Hepatocyte (in vitro differentiated cells): ENCODE measurements around the gene PCDH8. TPM values are rescaled to one million over a fixed set of nuclear protein-coding genes. Genes with fewer than 3 reads are reported as not detected.

ENCODE experiments used
- DNase-seq: peaks from one replicate; pipeline ENCODE4 v3.0.0-alpha.2; 2016; ENCODE audit warnings: low spot score
- H2AFZ ChIP-seq: fragments of 200-600 bp; sonication (generic); 2 replicates; pipeline ENCODE4 v1.6.0; 2016; ENCODE audit warnings: antibody characterized with exemption, mild to moderate bottlenecking
- H3K27ac ChIP-seq: fragments of 200-600 bp; sonication (generic); 2 replicates; pipeline ENCODE4 v1.5.1; 2016; ENCODE audit warnings: mild to moderate bottlenecking
- H3K27me3 ChIP-seq: fragments of 200-600 bp; sonication (generic); 2 replicates; pipeline ENCODE4 v1.6.1; 2016
- H3K36me3 ChIP-seq: fragments of 200-600 bp; sonication (generic); replicated peaks from 2 replicates; pipeline ENCODE4 v1.5.1; 2016; ENCODE audit warnings: low read depth; ENCODE audit not compliant: insufficient read depth
- H3K4me1 ChIP-seq: fragments of 200-600 bp; sonication (generic); 2 replicates; pipeline ENCODE4 v1.5.1; 2016; ENCODE audit warnings: mild to moderate bottlenecking, moderate library complexity; ENCODE audit not compliant: insufficient read depth
- H3K4me2 ChIP-seq: fragments of 200-600 bp; sonication (generic); 2 replicates; pipeline ENCODE4 v1.6.0; 2016
- H3K4me3 ChIP-seq: fragments of 200-600 bp; sonication (generic); 2 replicates; pipeline ENCODE4 v1.5.1; 2016; ENCODE audit warnings: mild to moderate bottlenecking
- H3K79me2 ChIP-seq: fragments of 200-600 bp; sonication (generic); 2 replicates; pipeline ENCODE4 v1.6.0; 2017; ENCODE audit warnings: mild to moderate bottlenecking
- H3K9me2 ChIP-seq: fragments of 200-600 bp; sonication (generic); replicated peaks from 2 replicates; pipeline ENCODE4 v1.6.0; 2017; ENCODE audit warnings: mild to moderate bottlenecking; ENCODE audit not compliant: insufficient read depth
- H3K9me3 ChIP-seq: fragments of 200-600 bp; sonication (generic); 2 replicates; pipeline ENCODE4 v1.5.1; 2016; ENCODE audit warnings: low read depth, mild to moderate bottlenecking
- H4K20me1 ChIP-seq: fragments of 200-600 bp; sonication (generic); 2 replicates; pipeline ENCODE4 v1.6.0; 2016; ENCODE audit warnings: mild to moderate bottlenecking; ENCODE audit not compliant: insufficient read depth, poor library complexity, severe bottlenecking
- EZH2 ChIP-seq: fragments of 200-600 bp; sonication (generic); IDR thresholded peaks from 2 replicates; pipeline ENCODE4 v1.6.1; 2016; ENCODE audit warnings: antibody characterized with exemption, mild to moderate bottlenecking, borderline replicate concordance
- EZH2phosphoT487 ChIP-seq: fragments of 200-600 bp; sonication (generic); IDR thresholded peaks from one replicate; pipeline ENCODE4 v1.6.1; 2018; ENCODE audit warnings: antibody characterized with exemption, mild to moderate bottlenecking, low read depth, moderate library complexity; ENCODE audit not compliant: unreplicated experiment, severe bottlenecking
- WGBS: methylation state at CpG from one replicate; pipeline ENCODE4 v1.1.6; 2016; ENCODE audit warnings: low lambda C conversion rate; ENCODE audit errors: missing lambda C conversion rate; 5-methylcytosine and 5-hydroxymethylcytosine counted together
- polyA plus RNA-seq: library from polyadenylated mRNA; unstranded; fragments of >200 nt; fragmentation: Nextera tagmentation; extraction: Ambion mirVana; gene quantifications from 2 replicates; pipeline ENCODE4 v1.2.1, GENCODE V29; 2016
- total RNA-seq: library from RNA; depleted of rRNA; stranded (reverse); fragments of >200 nt; gene quantifications from 2 replicates; pipeline ENCODE4 v1.2.3, GENCODE V29; 2014
- TF ChIP-seq, protein P1 (sequence below): fragments of 200-600 bp; sonication (generic); IDR thresholded peaks from 2 replicates; pipeline ENCODE4 v1.5.1; 2016; ENCODE audit warnings: antibody characterized with exemption, mild to moderate bottlenecking; ENCODE audit not compliant: poor library complexity

PCDH8 gene
- total and polyA plus RNA-seq, 2 experiments from 2014 or later: 0.19 to 0.37 TPM

DNA sequence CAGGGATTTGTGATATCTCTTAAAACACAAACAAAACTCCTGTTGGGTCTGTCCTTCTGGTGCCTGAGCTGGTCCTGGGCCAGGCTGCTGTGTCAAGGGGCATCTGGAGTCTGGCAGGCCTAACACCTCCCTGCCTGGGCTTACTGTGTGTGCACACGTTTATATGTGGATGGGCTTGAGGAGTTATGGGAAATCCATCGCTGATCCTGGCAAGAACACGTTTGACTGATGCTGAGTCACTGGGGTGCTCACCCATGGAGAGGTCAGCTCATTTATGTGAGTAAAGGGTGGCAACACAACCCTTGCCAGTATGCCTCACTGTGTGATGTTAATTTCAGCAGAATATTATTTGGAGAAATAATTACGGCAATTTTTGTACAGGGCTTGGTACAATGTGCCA is 44.5 kb upstream of the PCDH8 start:
- Histone ChIP-seq H3K27me3 (peaks cover 4% of the 10 kb centered on the region), H3K4me3 (no peak overlapping the region), H3K4me1 (no peaks in the 10 kb centered on the region), H4K20me1 (no peaks in the 10 kb centered on the region), H3K9me2 (no peaks in the 10 kb centered on the region), H3K27ac (no peak overlapping the region), H2AFZ (no peak overlapping the region), H3K9me3 (no peaks in the 10 kb centered on the region), H3K4me2 (no peak overlapping the region), H3K79me2 (no peaks in the 10 kb centered on the region), H3K36me3 (no peaks in the 10 kb centered on the region)
- DNase-seq: no peak
- WGBS: 68% methylated on average over 4 of the region's 4 CpGs
- TF ChIP-seq, protein P1, sequence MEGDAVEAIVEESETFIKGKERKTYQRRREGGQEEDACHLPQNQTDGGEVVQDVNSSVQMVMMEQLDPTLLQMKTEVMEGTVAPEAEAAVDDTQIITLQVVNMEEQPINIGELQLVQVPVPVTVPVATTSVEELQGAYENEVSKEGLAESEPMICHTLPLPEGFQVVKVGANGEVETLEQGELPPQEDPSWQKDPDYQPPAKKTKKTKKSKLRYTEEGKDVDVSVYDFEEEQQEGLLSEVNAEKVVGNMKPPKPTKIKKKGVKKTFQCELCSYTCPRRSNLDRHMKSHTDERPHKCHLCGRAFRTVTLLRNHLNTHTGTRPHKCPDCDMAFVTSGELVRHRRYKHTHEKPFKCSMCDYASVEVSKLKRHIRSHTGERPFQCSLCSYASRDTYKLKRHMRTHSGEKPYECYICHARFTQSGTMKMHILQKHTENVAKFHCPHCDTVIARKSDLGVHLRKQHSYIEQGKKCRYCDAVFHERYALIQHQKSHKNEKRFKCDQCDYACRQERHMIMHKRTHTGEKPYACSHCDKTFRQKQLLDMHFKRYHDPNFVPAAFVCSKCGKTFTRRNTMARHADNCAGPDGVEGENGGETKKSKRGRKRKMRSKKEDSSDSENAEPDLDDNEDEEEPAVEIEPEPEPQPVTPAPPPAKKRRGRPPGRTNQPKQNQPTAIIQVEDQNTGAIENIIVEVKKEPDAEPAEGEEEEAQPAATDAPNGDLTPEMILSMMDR: no peak

DNA sequence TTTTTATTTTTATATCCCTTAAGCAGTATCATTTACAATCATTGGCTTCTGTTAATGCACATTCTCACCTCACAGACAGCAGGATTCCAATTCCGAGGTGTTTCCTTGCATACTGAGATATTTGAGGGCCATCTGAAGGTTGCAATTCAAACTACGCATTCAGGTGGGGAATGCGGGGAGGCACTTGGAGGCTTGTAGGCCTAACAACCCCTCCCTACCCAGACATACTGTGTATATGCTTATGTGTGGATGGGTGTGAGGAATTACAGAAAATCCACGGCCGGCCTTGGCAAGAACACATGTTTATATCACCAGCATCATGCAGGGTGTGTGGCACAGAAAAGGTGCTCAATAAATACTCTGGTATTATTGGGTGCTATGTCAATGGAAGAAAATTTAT is 43.3 kb upstream of the PCDH8 start:
- no peak overlapping the region for H2AFZ ChIP-seq
- TF ChIP-seq EZH2 (no peak), EZH2phosphoT487 (no peak)
- TF ChIP-seq, protein P1: no peak

DNA sequence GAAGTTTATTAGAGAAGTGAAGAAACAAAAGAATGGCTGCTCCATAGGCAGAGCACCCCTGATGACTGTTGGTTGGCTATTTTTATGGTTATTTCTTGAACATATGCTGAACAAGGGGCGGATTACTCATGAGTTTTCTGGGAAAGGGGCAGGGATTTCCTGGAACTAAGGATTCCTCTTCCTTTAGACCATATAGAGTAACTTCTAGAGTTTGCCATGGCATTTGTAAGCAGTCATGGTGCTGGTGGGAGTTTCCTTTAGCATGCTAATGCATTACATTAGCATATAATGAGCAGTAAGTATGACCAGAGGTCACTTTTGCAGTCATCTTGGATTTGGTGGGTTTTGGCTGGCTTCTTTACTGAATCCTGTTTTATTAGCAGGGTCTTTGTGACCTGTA is 38.7 kb upstream of the PCDH8 start:
- 92% methylated on average over 1 of the region's 1 CpG for WGBS
- Histone ChIP-seq H3K4me3 (no peak overlapping the region), H3K79me2 (no peaks in the 10 kb centered on the region), H2AFZ (no peak overlapping the region), H3K4me1 (no peaks in the 10 kb centered on the region), H4K20me1 (no peaks in the 10 kb centered on the region), H3K9me3 (no peaks in the 10 kb centered on the region), H3K9me2 (no peaks in the 10 kb centered on the region), H3K36me3 (no peaks in the 10 kb centered on the region), H3K27ac (no peak overlapping the region), H3K27me3 (no peaks in the 10 kb centered on the region), H3K4me2 (no peak overlapping the region)
- TF ChIP-seq EZH2 (no peak), EZH2phosphoT487 (no peak)
- TF ChIP-seq, protein P1: no peak
- no peak for DNase-seq

More for the DNA sequence above, 43.3 kb upstream of the PCDH8 start:
- no peak for DNase-seq
- no peaks in the 10 kb centered on the region for H3K4me1 ChIP-seq
- H3K79me2 ChIP-seq: no peaks in the 10 kb centered on the region
- H3K4me3 ChIP-seq: no peak overlapping the region
- H3K4me2 ChIP-seq: no peak overlapping the region
- H3K27me3 ChIP-seq: peaks cover 4% of the 10 kb centered on the region
- no peaks in the 10 kb centered on the region for H4K20me1 ChIP-seq
- no peak overlapping the region for H3K27ac ChIP-seq
- H3K9me3 ChIP-seq: no peaks in the 10 kb centered on the region
- no peaks in the 10 kb centered on the region for H3K9me2 ChIP-seq
- no peaks in the 10 kb centered on the region for H3K36me3 ChIP-seq
- WGBS: 71% methylated on average over 5 of the region's 5 CpGs

DNA sequence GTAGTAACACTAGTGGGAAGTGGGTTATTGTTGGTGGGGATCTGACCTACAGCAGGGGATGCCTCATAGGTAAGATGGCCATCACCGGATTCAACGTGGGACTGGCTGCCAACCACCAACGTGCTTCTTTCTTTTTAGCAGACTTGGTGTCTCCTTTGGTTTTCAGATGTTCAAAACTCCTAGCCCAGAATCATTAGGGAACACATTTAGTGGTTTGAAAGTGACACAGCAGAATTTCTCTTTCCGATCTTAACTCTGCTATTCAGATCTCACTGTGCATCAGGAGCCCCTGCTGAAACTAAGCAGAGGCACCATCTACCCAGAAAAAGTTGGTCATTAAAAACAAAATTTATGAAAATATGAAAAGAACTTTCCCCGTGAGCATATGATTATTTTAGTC is 36.7 kb upstream of the PCDH8 start:
- Histone ChIP-seq H3K36me3 (no peaks in the 10 kb centered on the region), H3K4me1 (no peaks in the 10 kb centered on the region), H4K20me1 (no peaks in the 10 kb centered on the region), H3K27ac (no peak overlapping the region), H3K4me3 (no peak overlapping the region), H2AFZ (no peak overlapping the region), H3K9me2 (no peaks in the 10 kb centered on the region), H3K27me3 (no peaks in the 10 kb centered on the region), H3K4me2 (no peak overlapping the region), H3K9me3 (no peaks in the 10 kb centered on the region), H3K79me2 (no peaks in the 10 kb centered on the region)
- WGBS: 94% methylated on average over 5 of the region's 5 CpGs
- TF ChIP-seq EZH2 (no peak), EZH2phosphoT487 (no peak)
- TF ChIP-seq, protein P1: no peak
- no peak for DNase-seq
